Measurements from ENCODE around the gene CTNNAL1. TPM values are rescaled to one million over a fixed set of nuclear protein-coding genes. Genes with fewer than 3 reads are reported as not detected.

CTNNAL1 gene
- total RNA-seq, 1 donor from 2014 or later, result 13.7 TPM

GRCh38 chr9:109051733-109052132 lies 38.4 kb upstream of the CTNNAL1 start:
- Mint-ChIP-seq H3K27ac (ENCODE audit: unreplicated experiment) (no peak overlapping the region), H3K4me3 (ENCODE audit: unreplicated experiment) (no peak overlapping the region), H3K4me1 (ENCODE audit: low read depth, unreplicated experiment) (no peaks in the 10 kb centered on the region), H3K36me3 (ENCODE audit: unreplicated experiment) (no peaks in the 10 kb centered on the region), H3K27me3 (ENCODE audit: unreplicated experiment) (no peaks in the 10 kb centered on the region), H3K9me3 (ENCODE audit: unreplicated experiment) (no peaks in the 10 kb centered on the region)
- TF ChIP-seq CTCF (IDR thresholded peaks at IDR 0.05; ENCODE audit: partially characterized antibody, unreplicated experiment), result no peak
- DNase-seq, result no peak

- Mint-ChIP-seq H3K9me3 (ENCODE audit: unreplicated experiment) (no peaks in the 10 kb centered on the region), H3K4me3 (ENCODE audit: unreplicated experiment) (no peak overlapping the region), H3K36me3 (ENCODE audit: unreplicated experiment) (no peaks in the 10 kb centered on the region), H3K4me1 (ENCODE audit: low read depth, unreplicated experiment) (no peaks in the 10 kb centered on the region), H3K27ac (ENCODE audit: unreplicated experiment) (no peak overlapping the region), H3K27me3 (ENCODE audit: unreplicated experiment) (no peaks in the 10 kb centered on the region)
- no peak for TF ChIP-seq CTCF (IDR thresholded peaks at IDR 0.05; ENCODE audit: partially characterized antibody, unreplicated experiment)
- no peak for DNase-seq
These were observed 37.1 kb upstream of the CTNNAL1 start for GRCh38 chr9:109050444-109050843.

- DNase-seq, result no peak
- peaks cover 4% of the 10 kb centered on the region for H3K36me3 Mint-ChIP-seq (ENCODE audit: unreplicated experiment)
- no peak for TF ChIP-seq CTCF (IDR thresholded peaks at IDR 0.05; ENCODE audit: partially characterized antibody, unreplicated experiment)
- no peak overlapping the region for H3K4me3 Mint-ChIP-seq (ENCODE audit: unreplicated experiment)
- no peaks in the 10 kb centered on the region for H3K4me1 Mint-ChIP-seq (ENCODE audit: low read depth, unreplicated experiment)
- H3K27me3 Mint-ChIP-seq (ENCODE audit: unreplicated experiment), result no peaks in the 10 kb centered on the region
- H3K9me3 Mint-ChIP-seq (ENCODE audit: unreplicated experiment), result no peaks in the 10 kb centered on the region
- H3K27ac Mint-ChIP-seq (ENCODE audit: unreplicated experiment), result no peak overlapping the region
These were observed 35.5 kb upstream of the CTNNAL1 start for GRCh38 chr9:109048822-109049221.

GRCh38 chr9:109047259-109047658 lies 34.0 kb upstream of the CTNNAL1 start:
- DNase-seq, result no peak
- no peaks in the 10 kb centered on the region for H3K4me1 Mint-ChIP-seq (ENCODE audit: low read depth, unreplicated experiment)
- H3K9me3 Mint-ChIP-seq (ENCODE audit: unreplicated experiment), result no peaks in the 10 kb centered on the region
- H3K27me3 Mint-ChIP-seq (ENCODE audit: unreplicated experiment), result no peaks in the 10 kb centered on the region
- H3K27ac Mint-ChIP-seq (ENCODE audit: unreplicated experiment), result no peak overlapping the region
- H3K4me3 Mint-ChIP-seq (ENCODE audit: unreplicated experiment), result no peak overlapping the region
- H3K36me3 Mint-ChIP-seq (ENCODE audit: unreplicated experiment), result peaks cover 4% of the 10 kb centered on the region
- TF ChIP-seq CTCF (IDR thresholded peaks at IDR 0.05; ENCODE audit: partially characterized antibody, unreplicated experiment), result no peak

GRCh38 chr9:109046346-109046745 lies 33.0 kb upstream of the CTNNAL1 start:
- H3K27ac Mint-ChIP-seq (ENCODE audit: unreplicated experiment), result no peak overlapping the region
- no peaks in the 10 kb centered on the region for H3K9me3 Mint-ChIP-seq (ENCODE audit: unreplicated experiment)
- H3K4me3 Mint-ChIP-seq (ENCODE audit: unreplicated experiment), result no peak overlapping the region
- no peak for DNase-seq
- no peaks in the 10 kb centered on the region for H3K27me3 Mint-ChIP-seq (ENCODE audit: unreplicated experiment)
- H3K36me3 Mint-ChIP-seq (ENCODE audit: unreplicated experiment), result peaks cover 4% of the 10 kb centered on the region
- TF ChIP-seq CTCF (IDR thresholded peaks at IDR 0.05; ENCODE audit: partially characterized antibody, unreplicated experiment), result no peak
- no peaks in the 10 kb centered on the region for H3K4me1 Mint-ChIP-seq (ENCODE audit: low read depth, unreplicated experiment)
